Fibroblast of mammary gland (primary cell): Measurements from ENCODE around the gene CGB2.

ENCODE experiments used
- DNase-seq: peaks from one replicate; pipeline ENCODE4 v3.0.0-alpha.2; 2010; ENCODE audit warnings: low read depth
- H3K4me3 ChIP-seq: 2 replicates; pipeline ENCODE4 v1.5.1; 2011; ENCODE audit warnings: low read depth, mild to moderate bottlenecking, low read length, moderate library complexity; ENCODE audit not compliant: control insufficient read depth
- CTCF ChIP-seq: conservative IDR thresholded peaks from 2 replicates; pipeline ENCODE4 v1.5.1; 2011; ENCODE audit warnings: low read depth, low read length, inconsistent platforms; ENCODE audit not compliant: control insufficient read depth, insufficient read depth

CGB2 gene

GRCh38 chr19:49058562-49058961 is 26.9 kb downstream of the CGB2 start:
- peak; percentile 32 for DNase-seq
- no peak overlapping the region for H3K4me3 ChIP-seq
- TF ChIP-seq CTCF, result no peak

GRCh38 chr19:49059053-49059452 is 27.4 kb downstream of the CGB2 start:
- H3K4me3 ChIP-seq, result no peak overlapping the region
- no peak for DNase-seq
- TF ChIP-seq CTCF, result no peak

- no peak for DNase-seq
- no peak for TF ChIP-seq CTCF
- H3K4me3 ChIP-seq, result no peak overlapping the region
Measured at GRCh38 chr19:49061000-49061399, 29.3 kb downstream of the CGB2 start.

- no peak for TF ChIP-seq CTCF
- H3K4me3 ChIP-seq, result no peak overlapping the region
- no peak for DNase-seq
Measured at GRCh38 chr19:49061445-49061844, 29.8 kb downstream of the CGB2 start.

GRCh38 chr19:49064029-49064629 is 32.4 kb downstream of the CGB2 start:
- TF ChIP-seq CTCF, result no peak
- no peak for DNase-seq
- H3K4me3 ChIP-seq, result no peak overlapping the region

GRCh38 chr19:49064768-49065611 is 33.3 kb downstream of the CGB2 start, which contains the start of gene NTF4:
Gene NTF4, minus strand, starts transcription at chr19:49064818. Its CDS starts 2,821 bp downstream, at chr19:49061997.
- no peak for TF ChIP-seq CTCF
- DNase-seq, result no peak
- no peak within 1 kb of the TSS for H3K4me3 ChIP-seq
